Vagina (tissue), 2 donors: Measurements from ENCODE around the gene RGS2. TPM values are rescaled to one million over a fixed set of nuclear protein-coding genes. Genes with fewer than 3 reads are reported as not detected.

ENCODE experiments used
- DNase-seq, 2 donors: peaks; one replicate each; pipeline ENCODE4 v3.0.0-alpha.2; 2017; ENCODE audit errors: extremely low spot score in 2 of 2
- H3K27ac ChIP-seq: fragments of 200-600 bp; sonication (generic); one replicate; pipeline ENCODE4 v1.5.1; 2019
- H3K27me3 ChIP-seq: fragments of 200-600 bp; sonication (generic); one replicate; pipeline ENCODE4 v1.5.1; 2019
- H3K36me3 ChIP-seq, 2 donors: fragments of 200-600 bp; sonication (generic); one replicate each; pipeline ENCODE4 v1.5.1; 2017 to 2019
- H3K4me1 ChIP-seq: fragments of 200-600 bp; sonication (generic); one replicate; pipeline ENCODE4 v1.5.1; 2019
- H3K4me3 ChIP-seq, 2 donors: fragments of 200-600 bp; sonication (generic); 1 replicate in 1 of 2; 2 replicates in 1 of 2; pipeline ENCODE4 v1.5.1; 2016 to 2019
- H3K9me3 ChIP-seq: fragments of 200-600 bp; sonication (generic); one replicate; pipeline ENCODE4 v1.5.1; 2019
- CTCF ChIP-seq, 3 experiments: fragments of 450-650 bp in 2 of 3; fragments of 200-600 bp in 1 of 3; sonication (generic) in 1 of 3; IDR thresholded peaks; one replicate each; pipeline ENCODE4 v1.5.1; 2017 to 2019; ENCODE audit warnings: antibody characterized with exemption in 3 of 3, mild to moderate bottlenecking in 2 of 3, moderate library complexity in 2 of 3
- POLR2A ChIP-seq, 2 donors: fragments of 450-650 bp; IDR thresholded peaks; one replicate each; pipeline ENCODE4 v1.6.1; 2017; ENCODE audit warnings: antibody characterized with exemption in 2 of 2, mild to moderate bottlenecking in 2 of 2, moderate library complexity in 2 of 2
- POLR2AphosphoS5 ChIP-seq, 2 donors: sonication (generic); formaldehyde crosslinking; IDR thresholded peaks; one replicate each; pipeline ENCODE4 v1.9.0; 2017; ENCODE audit warnings: antibody characterized with exemption in 2 of 2, mild to moderate bottlenecking in 2 of 2, low read depth in 1 of 2; ENCODE audit not compliant: insufficient read depth in 1 of 2
- intact Hi-C: fragments of 100-400 bp; cut with DNase I; formaldehyde crosslinking; loops from one replicate; pipeline ENCODE4 v1.15.1; 2023
- total RNA-seq: library from RNA; depleted of rRNA; stranded (reverse); fragments of >200 nt; gene quantifications from one replicate; pipeline ENCODE4 v1.2.3, GENCODE V29; 2016

Gene RGS2
- total RNA-seq, 1 donor from 2014 or later: 100 TPM

- Histone ChIP-seq H3K9me3 (no peaks in the 10 kb centered on the region), H3K4me3 (no peak overlapping the region), H3K27ac (no peak overlapping the region), H3K27me3 (no peaks in the 10 kb centered on the region), H3K4me1 (peaks cover 21% of the 10 kb centered on the region), H3K36me3 (no peaks in the 10 kb centered on the region)
- no peak for DNase-seq
- TF ChIP-seq POLR2A (IDR thresholded peaks at IDR 0.05): no peak
- TF ChIP-seq CTCF (IDR thresholded peaks at IDR 0.05): no peak
- intact Hi-C loops: no loop called here
Observed at GRCh38 chr1:192831706-192832355, 23.0 kb downstream of the RGS2 start.

GRCh38 chr1:192832492-192832891, 23.7 kb downstream of the RGS2 start:
- H3K27me3 ChIP-seq: no peaks in the 10 kb centered on the region
- no peak overlapping the region for H3K27ac ChIP-seq
- peaks cover 21% of the 10 kb centered on the region for H3K4me1 ChIP-seq
- H3K4me3 ChIP-seq: no peak overlapping the region
- intact Hi-C loops: no loop called here
- no peaks in the 10 kb centered on the region for H3K9me3 ChIP-seq
- no peak for DNase-seq
- TF ChIP-seq POLR2AphosphoS5 (IDR thresholded peaks at IDR 0.05; ENCODE audit: insufficient read depth in 1 of 2, low read depth in 1 of 2): no peak
- H3K36me3 ChIP-seq: no peaks in the 10 kb centered on the region

GRCh38 chr1:192835116-192835515, 26.3 kb downstream of the RGS2 start:
- intact Hi-C loops: no loop called here
- H3K4me3 ChIP-seq: no peak overlapping the region
- peaks cover 21% of the 10 kb centered on the region for H3K4me1 ChIP-seq
- no peaks in the 10 kb centered on the region for H3K9me3 ChIP-seq
- DNase-seq: no peak
- TF ChIP-seq CTCF (IDR thresholded peaks at IDR 0.05): no peak
- peak overlapping the region; percentile 10 for H3K27ac ChIP-seq
- H3K36me3 ChIP-seq: no peaks in the 10 kb centered on the region
- no peaks in the 10 kb centered on the region for H3K27me3 ChIP-seq

- intact Hi-C loops: no loop called here
- H3K27ac ChIP-seq: no peak overlapping the region
- H3K36me3 ChIP-seq: no peaks in the 10 kb centered on the region
- TF ChIP-seq POLR2AphosphoS5 (IDR thresholded peaks at IDR 0.05; ENCODE audit: insufficient read depth in 1 of 2, low read depth in 1 of 2): no peak
- TF ChIP-seq CTCF (IDR thresholded peaks at IDR 0.05): no peak
- TF ChIP-seq POLR2A (IDR thresholded peaks at IDR 0.05): no peak
- peaks cover 11% of the 10 kb centered on the region for H3K4me1 ChIP-seq
- H3K9me3 ChIP-seq: no peaks in the 10 kb centered on the region
- H3K27me3 ChIP-seq: no peaks in the 10 kb centered on the region
- no peak for DNase-seq
- H3K4me3 ChIP-seq: no peak overlapping the region
Observed at GRCh38 chr1:192839162-192840066, 30.6 kb downstream of the RGS2 start.

- TF ChIP-seq POLR2AphosphoS5 (IDR thresholded peaks at IDR 0.05; ENCODE audit: insufficient read depth in 1 of 2, low read depth in 1 of 2) (no peak), CTCF (IDR thresholded peaks at IDR 0.05) (no peak), POLR2A (IDR thresholded peaks at IDR 0.05) (no peak)
- H3K4me3 ChIP-seq: no peak overlapping the region
Observed at GRCh38 chr1:192844360-192844759, 35.5 kb downstream of the RGS2 start.

More at GRCh38 chr1:192844360-192844759, 35.5 kb downstream of the RGS2 start:
- Histone ChIP-seq H3K4me1 (no peaks in the 10 kb centered on the region), H3K36me3 (no peaks in the 10 kb centered on the region), H3K9me3 (no peaks in the 10 kb centered on the region), H3K27ac (no peak overlapping the region), H3K27me3 (no peaks in the 10 kb centered on the region)
- DNase-seq: no peak
- intact Hi-C loops: no loop called here
